Bronchial epithelial cell (primary cell): ENCODE results near the gene MPO. TPM values are rescaled to one million over a fixed set of nuclear protein-coding genes. Genes with fewer than 3 reads are reported as not detected.

Experiments used
- DNase-seq: peaks from one replicate; pipeline ENCODE4 v3.0.0-alpha.2; 2010; ENCODE audit warnings: low read depth
- FAIRE-seq: peaks from 2 replicates; lab custom pipeline; 2011; peaks lifted over from hg19 to GRCh38; lab: Jason Lieb, UNC
- H3K27me3 ChIP-seq: 2 replicates; pipeline ENCODE4 v1.5.1; 2011; ENCODE audit warnings: low read length; ENCODE audit not compliant: control insufficient read depth, insufficient read depth
- H3K36me3 ChIP-seq: 2 replicates; pipeline ENCODE4 v1.5.1; 2011; ENCODE audit warnings: low read length; ENCODE audit not compliant: control insufficient read depth, insufficient read depth
- H3K4me3 ChIP-seq: 2 replicates; pipeline ENCODE4 v1.5.1; 2011; ENCODE audit warnings: mild to moderate bottlenecking, low read depth, low read length, control low read depth
- total RNA-seq: library from RNA; depleted of rRNA; stranded (reverse); fragments of >200 nt; gene quantifications from 2 replicates; pipeline ENCODE4 v1.2.1, GENCODE V29; 2014
- TF ChIP-seq, protein P1 (sequence below): IDR thresholded peaks from 2 replicates; pipeline ENCODE4 v1.5.1; 2011; ENCODE audit warnings: mild to moderate bottlenecking, moderate library complexity, low read length, control low read depth, inconsistent platforms; ENCODE audit not compliant: insufficient read depth, severe bottlenecking

MPO gene
- total RNA-seq, 1 donor from 2014 or later: not detected

DNA sequence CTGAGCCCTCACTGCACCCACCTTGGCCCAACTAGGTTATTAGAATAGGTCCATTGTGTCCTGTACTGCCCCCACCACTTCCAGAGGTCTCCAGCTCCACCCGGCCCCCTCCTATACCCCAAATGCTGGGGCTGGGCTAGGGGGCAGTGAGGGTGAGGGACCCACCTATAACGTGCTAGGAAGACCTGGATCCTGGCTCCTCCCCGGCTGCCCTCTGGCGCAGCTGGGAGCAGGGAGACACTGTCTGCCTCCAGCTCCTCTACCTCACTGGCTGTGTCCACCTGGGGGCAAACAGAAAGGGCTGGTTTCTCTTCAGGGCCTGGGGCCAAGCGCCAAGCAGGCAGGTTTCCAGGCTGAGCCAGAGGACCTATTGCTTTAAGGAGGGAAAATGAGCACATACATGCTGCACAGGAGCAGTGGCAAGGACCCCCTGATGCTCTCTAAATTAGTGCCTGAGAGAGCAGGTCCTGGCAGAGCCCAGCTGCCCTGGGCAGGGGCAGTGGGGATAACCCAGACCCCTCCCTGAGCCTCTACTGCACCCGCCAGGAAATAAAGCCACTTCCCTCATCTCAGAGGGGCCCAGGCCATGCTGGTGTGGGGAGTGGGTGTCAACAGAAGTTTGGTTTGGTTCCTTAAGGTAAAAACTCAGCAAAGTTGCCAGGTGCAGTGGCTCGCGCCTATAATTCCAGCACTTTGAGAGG is 35.7 kb upstream of the MPO start:
- TF ChIP-seq, protein P1, sequence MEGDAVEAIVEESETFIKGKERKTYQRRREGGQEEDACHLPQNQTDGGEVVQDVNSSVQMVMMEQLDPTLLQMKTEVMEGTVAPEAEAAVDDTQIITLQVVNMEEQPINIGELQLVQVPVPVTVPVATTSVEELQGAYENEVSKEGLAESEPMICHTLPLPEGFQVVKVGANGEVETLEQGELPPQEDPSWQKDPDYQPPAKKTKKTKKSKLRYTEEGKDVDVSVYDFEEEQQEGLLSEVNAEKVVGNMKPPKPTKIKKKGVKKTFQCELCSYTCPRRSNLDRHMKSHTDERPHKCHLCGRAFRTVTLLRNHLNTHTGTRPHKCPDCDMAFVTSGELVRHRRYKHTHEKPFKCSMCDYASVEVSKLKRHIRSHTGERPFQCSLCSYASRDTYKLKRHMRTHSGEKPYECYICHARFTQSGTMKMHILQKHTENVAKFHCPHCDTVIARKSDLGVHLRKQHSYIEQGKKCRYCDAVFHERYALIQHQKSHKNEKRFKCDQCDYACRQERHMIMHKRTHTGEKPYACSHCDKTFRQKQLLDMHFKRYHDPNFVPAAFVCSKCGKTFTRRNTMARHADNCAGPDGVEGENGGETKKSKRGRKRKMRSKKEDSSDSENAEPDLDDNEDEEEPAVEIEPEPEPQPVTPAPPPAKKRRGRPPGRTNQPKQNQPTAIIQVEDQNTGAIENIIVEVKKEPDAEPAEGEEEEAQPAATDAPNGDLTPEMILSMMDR: no peak
- no peak for DNase-seq

DNA sequence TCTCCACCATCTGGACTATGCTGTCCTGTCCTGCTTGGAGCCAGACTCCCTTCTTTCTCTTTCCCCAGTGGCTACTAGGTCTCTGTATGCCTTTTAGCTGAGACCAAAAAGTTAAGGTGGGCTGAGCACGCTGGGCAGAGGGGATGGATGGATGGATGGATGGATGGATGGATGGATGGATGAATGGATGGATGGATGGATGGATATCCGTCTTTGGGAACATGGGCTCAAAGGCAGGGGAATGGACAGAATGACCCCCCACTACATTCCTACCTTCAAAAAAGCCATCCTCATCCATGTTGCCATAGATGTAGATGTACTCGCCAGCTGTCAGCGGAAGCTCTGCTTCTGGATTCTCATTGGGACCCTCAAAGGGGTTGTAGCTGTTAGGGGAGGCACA is 35.0 kb upstream of the MPO start:
- no peak for FAIRE-seq

More for the DNA sequence above, 35.7 kb upstream of the MPO start:
- no peaks in the 10 kb centered on the region for H3K36me3 ChIP-seq
- FAIRE-seq: no peak
- no peak overlapping the region for H3K4me3 ChIP-seq
- peaks cover 4% of the 10 kb centered on the region for H3K27me3 ChIP-seq

DNA sequence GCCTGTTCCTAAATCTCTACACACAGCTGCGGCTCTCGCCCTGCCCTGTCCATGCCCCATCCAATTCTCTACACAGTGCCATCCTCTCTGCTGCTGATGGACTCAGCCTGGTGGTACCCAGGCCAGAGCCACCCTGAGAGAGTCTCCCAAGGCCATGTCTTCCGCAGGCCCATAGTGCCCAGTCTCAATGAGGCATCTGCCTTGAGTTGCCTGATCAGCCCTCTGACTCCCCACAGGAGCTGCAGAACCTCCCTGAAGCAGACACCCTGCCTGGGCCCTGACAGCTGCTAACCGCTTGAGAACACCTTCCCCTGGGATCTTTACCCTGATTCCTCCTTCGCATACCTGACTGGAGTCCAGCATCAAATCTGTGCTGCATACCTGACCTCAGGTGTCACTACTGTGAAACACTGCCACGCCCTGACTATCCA is 34.6 kb upstream of the MPO start:
- H3K27me3 ChIP-seq: peaks cover 3% of the 10 kb centered on the region
- TF ChIP-seq, protein P1: no peak
- DNase-seq (no peak), FAIRE-seq (peak; percentile 23)
- H3K4me3 ChIP-seq: no peak overlapping the region
- no peaks in the 10 kb centered on the region for H3K36me3 ChIP-seq

More for the DNA sequence above, 35.0 kb upstream of the MPO start:
- Histone ChIP-seq H3K36me3 (no peaks in the 10 kb centered on the region), H3K27me3 (peaks cover 4% of the 10 kb centered on the region), H3K4me3 (no peak overlapping the region)
- no peak for DNase-seq
- TF ChIP-seq, protein P1: no peak

DNA sequence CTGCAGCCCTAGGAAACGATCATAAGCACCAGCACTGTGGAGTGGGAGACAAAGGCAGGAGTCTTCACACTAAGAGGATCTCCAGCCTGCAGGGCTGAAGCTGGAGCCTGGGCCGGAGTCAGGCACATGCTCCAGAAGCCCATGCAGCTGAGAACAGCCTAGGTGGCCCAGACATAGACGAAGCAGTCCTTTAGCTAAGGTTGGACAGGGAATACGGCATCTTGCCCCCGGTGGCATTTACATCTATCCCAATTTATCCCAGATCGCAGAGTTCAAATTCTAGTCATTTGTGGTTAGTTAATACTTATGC is 33.9 kb upstream of the MPO start:
- TF ChIP-seq, protein P1: no peak
- Histone ChIP-seq H3K27me3 (peaks cover 3% of the 10 kb centered on the region), H3K36me3 (no peaks in the 10 kb centered on the region), H3K4me3 (no peak overlapping the region)
- FAIRE-seq (no peak), DNase-seq (no peak)

DNA sequence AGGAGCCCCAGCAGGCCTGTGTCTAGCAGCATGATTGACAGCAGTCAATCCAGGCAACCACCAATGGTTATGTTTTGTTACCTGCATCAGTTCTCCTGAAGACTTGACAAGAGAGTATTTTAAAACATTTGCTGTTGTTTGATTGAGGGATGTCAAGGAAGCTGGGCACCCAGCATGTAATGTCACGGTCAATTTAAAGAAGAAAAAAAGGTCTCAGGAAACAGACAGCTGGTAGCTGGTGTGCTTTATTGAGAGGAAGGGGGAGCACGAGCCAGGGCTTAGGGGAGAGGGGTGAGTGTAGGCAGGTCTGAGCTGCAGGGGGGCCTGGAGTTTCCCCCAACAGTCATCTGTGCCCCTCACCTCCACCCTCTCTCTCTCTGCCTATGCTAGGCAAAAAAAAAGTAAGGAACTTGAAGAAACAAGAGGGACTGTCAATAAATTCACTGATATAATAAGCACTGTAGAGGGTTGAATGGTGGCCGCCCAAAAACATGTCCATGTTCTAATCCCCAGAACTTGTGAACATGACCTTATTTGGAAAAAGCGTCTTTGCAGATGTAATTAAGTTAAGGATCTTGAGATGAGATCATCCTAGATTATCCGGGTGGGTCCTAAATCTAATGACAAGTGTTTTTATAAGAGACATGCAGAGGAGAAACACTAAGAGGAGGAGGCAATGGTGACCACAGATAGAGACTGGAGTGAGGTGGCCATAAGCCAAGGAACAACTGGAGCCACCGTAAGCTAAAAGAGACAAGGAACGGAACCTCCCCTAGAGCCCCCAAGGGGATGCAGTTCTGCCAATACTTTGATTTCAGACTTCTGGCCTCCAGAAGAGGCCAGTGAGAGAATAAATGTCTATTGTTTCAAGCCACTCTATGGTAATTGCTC is 33.3 kb upstream of the MPO start:
- H3K36me3 ChIP-seq: no peaks in the 10 kb centered on the region
- H3K4me3 ChIP-seq: no peak overlapping the region
- FAIRE-seq: peak; percentile 47
- DNase-seq: no peak
- H3K27me3 ChIP-seq: peaks cover 3% of the 10 kb centered on the region
- TF ChIP-seq, protein P1: no peak
